ENCODE results near the gene PNPLA7. TPM values are rescaled to one million over a fixed set of nuclear protein-coding genes. Genes with fewer than 3 reads are reported as not detected.
"Not testable (repeated sequence)": the region's sequence is repeated elsewhere in the genome, so short reads cannot be mapped to it uniquely, and the experiment has no call there.

PNPLA7 gene
- total RNA-seq, 1 experiment from 2014 or later: not detected

GRCh38 chr9:137580209-137580953 lies 30.2 kb upstream of the PNPLA7 start:
- peaks cover 34% of the 10 kb centered on the region for H3K36me3 ChIP-seq
- H3K27me3 ChIP-seq: no peaks in the 10 kb centered on the region
- no peak for DNase-seq

GRCh38 chr9:137579259-137579604 lies 29.0 kb upstream of the PNPLA7 start:
- Histone ChIP-seq H3K9me3 (no peaks in the 10 kb centered on the region), H3K27me3 (no peaks in the 10 kb centered on the region), H3K36me3 (peaks cover 40% of the 10 kb centered on the region), H3K4me3 (peak overlapping the region; percentile 89)
- no peak for DNase-seq

More at GRCh38 chr9:137580209-137580953, 30.2 kb upstream of the PNPLA7 start:
- no peaks in the 10 kb centered on the region for H3K9me3 ChIP-seq
- no peak overlapping the region for H3K4me3 ChIP-seq

- DNase-seq: peak; percentile 96
- H3K27me3 ChIP-seq: no peaks in the 10 kb centered on the region
- peaks cover 44% of the 10 kb centered on the region for H3K36me3 ChIP-seq
- H3K9me3 ChIP-seq: no peaks in the 10 kb centered on the region
- H3K4me3 ChIP-seq: peak within 1 kb of the TSS; percentile 89
Measured at GRCh38 chr9:137578518-137579258, 28.5 kb upstream of the PNPLA7 start, which contains the start of gene DPH7. DPH7 (minus strand) TSS chr9:137578925; CDS start chr9:137578777, 148 bp downstream.

- Histone ChIP-seq H3K27me3 (no peaks in the 10 kb centered on the region), H3K4me3 (no peak overlapping the region), H3K36me3 (peaks cover 45% of the 10 kb centered on the region), H3K9me3 (no peaks in the 10 kb centered on the region)
- DNase-seq: no peak
Measured at GRCh38 chr9:137575716-137576411, 25.7 kb upstream of the PNPLA7 start.

- Histone ChIP-seq H3K36me3 (peaks cover 47% of the 10 kb centered on the region), H3K9me3 (no peaks in the 10 kb centered on the region), H3K27me3 (no peaks in the 10 kb centered on the region), H3K4me3 (no peak overlapping the region)
- no peak for DNase-seq
Measured at GRCh38 chr9:137575364-137575715, 25.1 kb upstream of the PNPLA7 start.

GRCh38 chr9:137574192-137574591 lies 24.0 kb upstream of the PNPLA7 start:
- Histone ChIP-seq H3K27me3 (no peaks in the 10 kb centered on the region), H3K4me3 (no peak overlapping the region), H3K9me3 (no peaks in the 10 kb centered on the region), H3K36me3 (peaks cover 49% of the 10 kb centered on the region)
- DNase-seq: no peak

GRCh38 chr9:137570566-137570965 lies 20.4 kb upstream of the PNPLA7 start:
- no peak for DNase-seq
- no peaks in the 10 kb centered on the region for H3K9me3 ChIP-seq
- no peak overlapping the region for H3K4me3 ChIP-seq
- peaks cover 40% of the 10 kb centered on the region for H3K36me3 ChIP-seq
- no peaks in the 10 kb centered on the region for H3K27me3 ChIP-seq

- Histone ChIP-seq H3K27me3 (no peaks in the 10 kb centered on the region), H3K9me3 (no peaks in the 10 kb centered on the region), H3K4me3 (no peak overlapping the region), H3K36me3 (peaks cover 33% of the 10 kb centered on the region)
- DNase-seq: no peak
Measured at GRCh38 chr9:137569609-137570203, 19.5 kb upstream of the PNPLA7 start.

GRCh38 chr9:137568445-137568844 lies 18.2 kb upstream of the PNPLA7 start:
- peaks cover 30% of the 10 kb centered on the region for H3K36me3 ChIP-seq
- H3K27me3 ChIP-seq, DNase-seq, H3K9me3 ChIP-seq, H3K4me3 ChIP-seq: not testable (repeated sequence)

- peaks cover 23% of the 10 kb centered on the region for H3K36me3 ChIP-seq
- H3K9me3 ChIP-seq: no peaks in the 10 kb centered on the region
- no peak overlapping the region for H3K4me3 ChIP-seq
- no peaks in the 10 kb centered on the region for H3K27me3 ChIP-seq
- no peak for DNase-seq
Measured at GRCh38 chr9:137564817-137565411, 14.7 kb upstream of the PNPLA7 start.

- Histone ChIP-seq H3K36me3 (peaks cover 30% of the 10 kb centered on the region), H3K27me3 (no peaks in the 10 kb centered on the region), H3K9me3 (no peaks in the 10 kb centered on the region), H3K4me3 (no peak overlapping the region)
- no peak for DNase-seq
Measured at GRCh38 chr9:137564134-137564533, 13.9 kb upstream of the PNPLA7 start.

GRCh38 chr9:137558127-137558526 lies 7.9 kb upstream of the PNPLA7 start:
- H3K4me3 ChIP-seq: no peak overlapping the region
- DNase-seq: no peak
- H3K36me3 ChIP-seq: peaks cover 61% of the 10 kb centered on the region
- H3K27me3 ChIP-seq: no peaks in the 10 kb centered on the region
- no peaks in the 10 kb centered on the region for H3K9me3 ChIP-seq

GRCh38 chr9:137556069-137556838 lies 6.1 kb upstream of the PNPLA7 start:
- H3K4me3 ChIP-seq: no peak overlapping the region
- H3K27me3 ChIP-seq: no peaks in the 10 kb centered on the region
- peaks cover 62% of the 10 kb centered on the region for H3K36me3 ChIP-seq
- DNase-seq: no peak
- H3K9me3 ChIP-seq: no peaks in the 10 kb centered on the region

GRCh38 chr9:137555179-137555578 lies 5.0 kb upstream of the PNPLA7 start:
- DNase-seq: no peak
- no peaks in the 10 kb centered on the region for H3K9me3 ChIP-seq
- H3K36me3 ChIP-seq: peaks cover 58% of the 10 kb centered on the region
- H3K4me3 ChIP-seq: no peak overlapping the region
- no peaks in the 10 kb centered on the region for H3K27me3 ChIP-seq

GRCh38 chr9:137554349-137554748 lies 4.1 kb upstream of the PNPLA7 start:
- no peak for DNase-seq
- Histone ChIP-seq H3K36me3 (peaks cover 50% of the 10 kb centered on the region), H3K27me3 (no peaks in the 10 kb centered on the region), H3K4me3 (no peak overlapping the region), H3K9me3 (no peaks in the 10 kb centered on the region)

GRCh38 chr9:137553654-137554053 lies 3.5 kb upstream of the PNPLA7 start:
- H3K36me3 ChIP-seq: peaks cover 43% of the 10 kb centered on the region

More at GRCh38 chr9:137553654-137554053, 3.5 kb upstream of the PNPLA7 start:
- not testable (repeated sequence) for H3K4me3 ChIP-seq, DNase-seq, H3K9me3 ChIP-seq, H3K27me3 ChIP-seq
